Measurements from ENCODE around the gene KCNK3.
A peak's percentile ranks its signal among the peaks of the same experiment; 100 is the strongest.

DNA sequence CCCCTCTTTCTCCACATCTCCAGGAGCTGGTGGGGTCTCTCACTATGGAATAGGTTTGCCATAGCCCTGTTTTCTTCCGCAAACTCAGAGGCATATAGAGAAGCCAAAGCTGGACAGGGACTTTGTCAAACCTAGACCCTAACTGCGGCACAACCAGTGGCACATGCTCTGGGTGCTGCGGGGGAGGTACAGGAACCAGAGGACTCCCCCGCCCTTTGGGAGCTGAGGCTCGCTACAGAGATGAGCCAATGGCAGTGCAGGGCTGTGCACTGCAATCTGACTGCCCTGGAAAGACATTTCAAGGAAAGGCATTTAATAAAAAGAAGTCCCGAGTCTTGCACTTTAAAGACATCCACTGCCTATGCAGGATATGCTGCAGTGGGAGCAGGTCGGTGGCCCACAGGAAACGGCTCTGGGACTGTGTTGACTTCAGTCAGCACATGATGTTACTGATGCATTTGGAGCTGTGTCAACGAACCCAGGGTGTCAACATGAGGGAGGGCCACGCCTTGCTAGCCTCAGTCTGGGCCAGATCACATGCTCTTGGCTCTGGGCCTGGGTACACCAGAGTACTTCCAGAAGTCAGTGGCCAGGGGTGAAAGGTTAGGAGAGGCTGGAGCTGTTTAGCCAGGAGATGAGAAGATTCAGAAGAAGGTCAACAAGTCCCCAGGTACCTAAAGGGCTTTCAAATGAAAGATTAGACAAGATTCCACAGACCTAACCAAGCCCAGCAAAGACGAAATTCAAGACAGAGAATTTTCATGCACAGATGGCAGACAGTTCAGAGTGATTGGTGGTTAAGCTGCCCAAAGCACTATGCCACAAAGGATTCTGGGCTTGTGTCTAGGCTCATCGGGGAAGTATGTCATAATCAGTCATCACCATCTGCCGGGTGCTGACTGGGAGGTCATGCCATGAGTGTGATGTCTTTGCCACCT lies 79.8 kb downstream of the KCNK3 start:
- TF ChIP-seq POLR2A (IDR thresholded peaks at IDR 0.05; ENCODE audit: low read length) (peak; percentile 52), GATA1 (IDR thresholded peaks at IDR 0.05; ENCODE audit: low read depth, low read length) (no peak)

Measured in erythroblast (primary cell).